Head of caudate nucleus (tissue), 42 donors: ENCODE data around the gene TFEB.

Experiments used
- DNase-seq, 42 donors: peaks; one replicate each; pipeline versions ENCODE4 v3.0.0 to v3.0.0-alpha.2; 2020 to 2021; ENCODE audit warnings: mixed read lengths in 7 of 42
- intact Hi-C: fragments of 100-400 bp; cut with DNase I; formaldehyde crosslinking; loops from one replicate; pipeline ENCODE4 v1.15.0; 2022

Gene TFEB

DNA sequence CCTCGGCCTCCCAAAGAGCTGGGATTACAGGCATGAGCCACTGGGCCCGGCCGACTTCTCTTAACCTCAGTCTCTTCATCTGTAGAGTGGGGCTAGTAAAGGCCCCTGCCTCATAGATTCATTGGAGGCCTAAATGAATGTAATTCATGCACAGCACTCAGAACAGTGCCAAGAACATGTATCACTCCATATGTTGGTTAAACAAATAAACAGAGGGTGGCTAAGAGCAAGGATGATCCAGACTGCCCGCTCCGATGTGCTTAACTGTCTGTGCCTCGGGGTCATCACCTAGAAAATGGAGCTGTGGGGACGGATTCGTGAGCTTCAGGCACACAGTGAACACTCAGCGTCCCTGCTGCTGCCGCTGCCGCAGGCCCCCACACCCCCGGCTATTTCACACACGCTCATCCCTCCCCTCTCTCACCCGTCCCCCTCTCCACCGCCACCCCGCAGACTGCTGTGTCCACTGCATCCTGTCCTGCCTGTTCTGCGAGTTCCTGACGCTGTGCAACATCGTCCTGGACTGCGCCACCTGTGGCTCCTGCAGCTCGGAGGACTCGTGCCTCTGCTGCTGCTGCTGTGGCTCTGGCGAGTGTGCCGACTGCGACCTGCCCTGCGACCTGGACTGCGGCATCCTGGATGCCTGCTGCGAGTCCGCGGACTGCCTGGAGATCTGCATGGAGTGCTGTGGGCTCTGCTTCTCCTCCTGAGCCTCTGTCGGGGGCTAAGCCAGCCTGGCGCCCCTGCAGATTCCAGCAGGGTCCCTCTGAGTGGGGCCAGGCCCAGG lies 82.3 kb downstream of the TFEB start:
- intact Hi-C loops: no loop called here
- DNase-seq: no peak

DNA sequence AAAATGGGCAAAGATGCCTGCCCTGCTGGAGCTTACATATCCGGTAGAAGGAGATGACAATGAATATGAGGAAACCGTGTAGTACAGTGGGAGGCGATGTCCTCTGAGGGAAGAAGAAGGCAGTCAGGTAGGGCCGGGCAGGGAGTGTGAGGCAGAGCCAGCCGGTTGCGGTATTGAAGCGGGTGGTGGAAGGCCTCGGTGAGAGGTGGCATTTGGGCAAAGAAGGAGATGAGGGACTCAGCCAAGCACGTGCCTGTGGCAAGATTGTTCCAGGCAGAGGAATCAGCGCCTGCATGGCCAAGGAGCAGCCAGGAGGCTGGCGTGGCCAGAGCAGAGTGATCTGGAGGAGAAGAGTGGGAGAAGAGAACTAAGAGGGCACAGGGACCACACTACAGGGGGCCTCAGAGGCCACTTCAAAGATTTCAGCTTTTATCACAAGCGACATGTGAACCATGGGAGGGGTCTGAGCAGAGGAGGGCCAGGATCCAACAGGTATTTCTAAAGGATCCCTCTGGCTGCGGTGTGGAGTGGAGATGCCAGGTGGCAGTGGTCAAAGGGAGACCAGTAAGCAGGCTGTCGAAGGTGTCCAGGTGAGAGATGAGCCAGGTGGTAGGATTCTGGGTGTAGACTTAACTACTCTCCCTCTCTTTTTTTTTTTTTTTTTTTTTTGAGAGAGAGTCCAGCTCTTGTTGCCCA lies 83.3 kb downstream of the TFEB start:
- intact Hi-C loops: no loop called here
- DNase-seq: no peak

DNA sequence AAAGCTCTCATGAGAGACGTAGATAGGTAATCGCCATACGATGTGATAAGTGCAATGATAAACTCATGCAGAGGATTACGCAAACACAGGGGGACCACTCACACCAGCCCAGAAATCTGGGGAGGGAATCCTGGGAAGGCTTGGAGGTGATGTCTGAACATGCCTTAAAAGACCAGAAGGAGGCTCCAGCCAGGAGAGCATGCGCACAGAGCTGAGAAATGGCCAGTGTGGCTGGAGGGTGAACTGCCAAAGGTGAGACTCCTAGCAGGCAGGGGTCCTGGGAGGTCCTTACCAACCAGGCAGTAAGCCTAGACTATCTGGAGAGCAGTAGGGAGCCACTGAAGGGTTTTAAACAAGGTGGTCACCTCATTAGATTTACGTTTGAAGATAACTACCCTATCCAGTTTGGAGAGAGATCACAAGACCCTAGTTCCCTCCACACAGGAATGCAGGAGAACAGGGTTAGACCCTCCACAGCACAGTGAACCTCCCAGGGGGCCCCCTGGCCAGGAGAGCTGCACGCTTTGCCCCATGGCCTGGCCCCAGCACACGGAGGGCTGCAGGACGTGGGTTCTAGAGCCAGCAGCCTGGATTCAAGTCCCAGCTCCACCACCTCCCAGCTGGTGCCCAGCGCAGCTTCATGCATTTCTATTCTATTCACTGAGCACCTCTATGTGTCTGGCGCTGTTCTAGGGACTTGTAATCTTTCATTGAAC lies 84.0 kb downstream of the TFEB start:
- intact Hi-C loops: no loop called here
- DNase-seq: no peak

DNA sequence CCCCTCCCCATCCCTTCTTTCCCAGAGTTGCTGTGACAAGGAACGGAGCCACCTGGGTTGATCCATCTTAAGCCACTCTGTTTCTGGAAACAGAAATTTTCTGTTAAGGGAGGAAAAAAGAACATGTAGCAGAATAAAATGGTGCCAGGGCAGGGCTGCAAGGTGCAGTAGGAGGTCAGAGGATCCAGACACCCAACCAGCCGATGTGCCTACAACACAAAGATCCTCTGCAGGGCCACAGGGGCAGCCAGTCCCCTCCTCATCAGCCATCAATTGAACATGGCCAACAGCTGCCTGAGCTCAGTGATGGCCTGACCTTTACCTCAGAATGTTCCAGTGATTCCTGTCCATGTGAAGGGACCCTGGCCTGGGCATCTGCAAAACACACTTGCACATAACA lies 85.3 kb downstream of the TFEB start:
- DNase-seq: no peak
- intact Hi-C loops: no loop called here

DNA sequence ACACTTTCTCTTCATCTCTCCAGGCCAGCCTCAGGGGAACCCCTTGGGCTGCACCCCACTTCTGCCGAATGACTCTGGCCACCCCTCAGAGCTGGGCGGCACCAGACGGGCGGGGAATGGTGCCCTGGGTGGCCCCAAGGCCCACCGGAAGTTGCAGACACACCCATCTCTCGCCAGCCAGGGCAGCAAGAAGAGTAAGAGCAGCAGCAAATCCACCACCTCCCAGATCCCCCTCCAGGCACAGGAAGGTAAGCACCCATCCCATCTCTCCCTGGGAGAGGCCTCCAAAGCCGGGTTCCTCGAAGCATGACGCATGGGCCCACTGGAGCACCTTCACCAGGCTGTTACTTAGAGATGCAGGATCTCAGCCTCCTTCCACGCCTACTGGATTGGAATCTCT lies 85.8 kb downstream of the TFEB start:
- intact Hi-C loops: no loop called here
- no peak for DNase-seq

DNA sequence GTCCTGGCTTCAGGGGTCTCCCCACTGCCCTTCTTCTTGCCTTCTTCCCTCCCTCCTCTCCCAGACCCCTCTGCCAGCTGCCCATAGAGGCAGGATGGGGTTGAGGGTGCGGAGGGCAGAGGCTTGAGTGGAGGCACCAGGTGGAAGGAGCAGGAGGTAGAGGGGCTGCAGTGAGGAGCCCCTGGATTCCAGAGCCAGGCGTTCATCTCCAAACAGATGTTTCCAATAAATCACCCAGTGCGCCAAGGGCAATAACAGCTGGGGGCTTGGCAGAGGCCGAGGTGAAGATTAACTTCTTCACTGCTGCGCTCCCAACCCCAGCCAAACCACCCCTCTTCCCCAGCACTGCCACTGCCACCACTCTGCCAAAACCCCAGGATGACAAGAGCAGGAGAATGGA lies 86.5 kb downstream of the TFEB start:
- intact Hi-C loops: no loop called here
- no peak for DNase-seq

DNA sequence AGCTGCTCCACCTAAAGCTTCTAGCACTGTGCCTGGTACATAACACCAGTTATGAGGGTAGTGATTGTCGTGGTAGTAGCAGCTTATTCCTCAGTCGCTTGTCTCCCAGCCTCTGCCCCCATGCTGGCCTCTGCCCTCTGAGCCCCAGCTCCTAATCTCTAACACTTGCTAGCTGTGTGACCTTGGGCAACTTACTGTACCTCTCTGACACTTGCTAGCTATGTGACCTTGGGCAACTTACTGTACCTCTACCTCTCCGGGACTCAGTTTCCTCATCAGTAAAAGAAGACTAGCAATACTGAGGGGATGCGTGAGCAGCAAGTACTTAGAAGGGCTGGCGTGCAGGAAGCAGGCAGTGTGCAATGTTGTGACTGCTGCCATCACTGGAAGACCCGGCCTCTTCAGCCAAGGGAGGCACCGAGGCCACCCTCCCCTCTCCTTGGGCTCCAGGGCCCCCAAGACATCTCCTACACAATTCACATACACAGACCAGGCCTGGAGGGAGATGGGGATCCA lies 87.3 kb downstream of the TFEB start:
- DNase-seq: no peak
- intact Hi-C loops: no loop called here

DNA sequence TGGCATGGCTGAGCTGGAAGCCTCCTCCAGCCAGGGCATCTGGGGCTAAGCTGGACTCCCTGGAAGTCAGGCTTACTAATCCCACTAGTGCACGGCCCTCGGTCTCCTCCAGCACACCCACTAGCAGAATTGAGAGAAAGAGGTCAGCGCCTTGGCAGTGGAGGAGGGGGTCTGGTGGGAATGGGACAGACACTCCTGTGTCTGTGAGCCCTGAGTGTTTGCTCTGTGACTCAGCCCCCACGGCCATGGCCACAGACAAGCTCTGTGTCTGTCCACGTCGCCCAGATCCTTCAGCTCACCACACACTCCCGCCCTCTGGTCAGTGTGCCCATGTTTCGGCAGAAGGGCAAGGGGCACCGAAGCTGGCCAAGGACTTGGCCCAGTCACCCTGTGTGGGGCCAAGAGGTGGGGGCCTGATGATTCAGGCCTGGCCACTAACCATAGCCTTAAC lies 88.3 kb downstream of the TFEB start:
- intact Hi-C loops: no loop called here
- peak in 4 of 42 donors; percentile 25 to 51 (median 38) for DNase-seq

DNA sequence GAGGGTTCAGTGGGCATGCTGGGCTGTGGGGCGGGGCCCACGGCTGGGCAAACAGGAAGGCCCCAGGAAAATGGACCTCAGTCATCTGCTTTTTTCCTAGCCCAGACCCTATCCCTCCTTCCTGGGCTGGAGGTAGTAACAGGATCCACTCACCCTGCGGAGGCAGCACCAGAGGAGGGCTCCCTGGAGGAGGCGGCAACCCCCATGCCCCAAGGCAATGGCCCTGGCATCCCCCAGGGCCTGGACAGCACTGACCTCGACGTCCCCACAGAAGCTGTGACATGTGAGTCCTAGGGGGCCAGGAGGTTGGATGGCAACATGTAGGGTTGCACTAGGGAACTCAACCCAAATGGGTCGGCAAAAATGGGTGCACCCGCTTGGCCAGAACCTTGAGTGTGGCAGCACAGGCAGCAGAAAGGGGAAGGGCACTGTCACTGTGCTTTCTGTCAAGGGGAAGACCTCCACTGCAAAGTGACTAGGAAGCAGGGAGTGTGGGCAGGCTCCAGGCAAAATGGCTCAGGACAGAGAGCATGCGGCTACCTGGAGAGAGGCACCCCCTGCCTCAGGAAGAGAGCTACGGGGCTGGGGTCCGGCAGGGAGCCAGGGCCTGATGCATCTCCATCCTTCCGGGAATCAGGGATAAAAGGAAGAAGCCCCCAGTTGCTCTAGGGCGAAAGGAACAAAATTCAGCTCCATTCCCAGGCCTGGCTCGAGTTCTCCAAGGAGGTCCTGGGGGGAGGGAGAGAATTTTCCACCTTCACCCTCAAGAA lies 89.2 kb downstream of the TFEB start:
- intact Hi-C loops: no loop called here
- no peak for DNase-seq

DNA sequence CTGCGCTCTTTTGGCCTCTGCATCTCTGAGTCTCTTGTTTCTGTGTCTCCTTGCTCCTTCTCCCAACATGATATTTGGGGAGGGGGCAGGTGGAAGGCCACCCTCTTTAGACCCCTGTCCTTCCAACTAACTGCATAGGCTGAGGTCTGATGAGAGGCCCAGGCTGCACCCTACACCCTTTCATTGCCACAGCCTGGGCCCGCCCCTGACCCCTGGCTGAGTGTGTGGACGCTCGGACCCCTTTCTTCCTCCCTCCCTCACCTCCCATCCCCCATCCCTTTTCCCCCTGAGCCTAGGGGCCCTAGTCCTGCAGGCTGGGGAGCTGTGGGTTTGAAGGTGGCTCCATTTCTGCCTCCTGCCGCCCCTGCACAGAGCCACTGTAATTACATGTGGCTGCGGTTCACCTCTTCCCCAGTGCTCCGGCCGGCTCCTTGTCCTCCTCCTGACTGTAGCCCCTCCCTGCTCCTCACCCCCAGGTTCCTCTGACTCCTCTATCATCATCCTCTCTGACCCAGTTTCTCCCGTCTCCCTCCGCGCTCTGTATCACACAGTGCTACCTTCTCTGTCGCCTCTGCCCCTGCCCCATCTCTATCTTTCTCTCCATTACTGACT lies 90.3 kb downstream of the TFEB start:
- DNase-seq: peak in 2 of 42 donors; percentile 16 to 17
- intact Hi-C loops: no loop called here

DNA sequence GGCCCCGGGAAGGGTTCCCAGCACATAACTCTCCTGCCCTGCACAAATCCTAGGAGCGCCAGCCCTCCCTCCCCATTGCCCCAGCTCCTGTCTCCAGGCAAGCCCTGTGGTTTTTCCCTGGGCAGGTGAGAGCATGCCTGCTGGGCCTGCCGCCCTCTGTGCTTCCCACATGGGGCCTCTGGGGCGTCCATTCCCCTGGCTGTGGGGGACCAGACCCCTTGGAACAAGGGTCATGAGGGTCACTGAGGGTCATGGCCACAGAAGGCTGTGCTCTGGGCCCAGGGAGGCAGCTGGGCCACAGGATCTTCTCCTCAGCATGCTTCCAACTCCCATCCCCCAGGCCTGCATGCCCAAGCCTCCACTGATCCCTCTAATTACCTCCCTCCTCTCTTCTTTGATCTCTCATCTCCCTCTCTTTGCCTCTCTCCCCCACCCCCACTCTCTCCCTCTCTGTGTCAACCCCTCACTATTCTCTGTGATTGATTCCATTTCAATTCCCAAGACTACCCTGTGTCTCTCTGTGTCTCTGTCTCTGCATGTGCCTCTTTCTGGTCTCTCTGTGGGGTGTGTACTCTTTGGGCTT lies 91.0 kb downstream of the TFEB start:
- intact Hi-C loops: no loop called here
- DNase-seq: peak in 2 of 42 donors; percentile 2 to 10

DNA sequence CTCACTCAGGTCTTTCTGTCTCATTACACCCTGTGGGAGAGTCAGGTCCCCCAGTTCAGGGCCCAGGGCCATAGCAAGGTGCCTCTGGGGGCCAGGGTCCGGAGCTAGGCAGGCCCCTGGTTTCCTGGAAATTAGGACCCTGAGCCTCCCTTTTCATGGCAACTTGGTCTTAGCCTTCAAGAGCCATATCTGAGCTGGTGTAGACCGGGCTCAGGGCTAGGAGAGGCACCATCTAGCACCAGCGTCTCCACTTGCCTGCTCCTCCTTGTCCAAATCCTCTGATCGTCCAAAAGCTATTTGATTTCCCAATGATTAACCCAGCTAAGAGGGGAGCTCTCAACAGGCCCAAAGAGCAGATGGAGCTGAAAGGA lies 91.5 kb downstream of the TFEB start:
- no peak for DNase-seq
- intact Hi-C loops: no loop called here

DNA sequence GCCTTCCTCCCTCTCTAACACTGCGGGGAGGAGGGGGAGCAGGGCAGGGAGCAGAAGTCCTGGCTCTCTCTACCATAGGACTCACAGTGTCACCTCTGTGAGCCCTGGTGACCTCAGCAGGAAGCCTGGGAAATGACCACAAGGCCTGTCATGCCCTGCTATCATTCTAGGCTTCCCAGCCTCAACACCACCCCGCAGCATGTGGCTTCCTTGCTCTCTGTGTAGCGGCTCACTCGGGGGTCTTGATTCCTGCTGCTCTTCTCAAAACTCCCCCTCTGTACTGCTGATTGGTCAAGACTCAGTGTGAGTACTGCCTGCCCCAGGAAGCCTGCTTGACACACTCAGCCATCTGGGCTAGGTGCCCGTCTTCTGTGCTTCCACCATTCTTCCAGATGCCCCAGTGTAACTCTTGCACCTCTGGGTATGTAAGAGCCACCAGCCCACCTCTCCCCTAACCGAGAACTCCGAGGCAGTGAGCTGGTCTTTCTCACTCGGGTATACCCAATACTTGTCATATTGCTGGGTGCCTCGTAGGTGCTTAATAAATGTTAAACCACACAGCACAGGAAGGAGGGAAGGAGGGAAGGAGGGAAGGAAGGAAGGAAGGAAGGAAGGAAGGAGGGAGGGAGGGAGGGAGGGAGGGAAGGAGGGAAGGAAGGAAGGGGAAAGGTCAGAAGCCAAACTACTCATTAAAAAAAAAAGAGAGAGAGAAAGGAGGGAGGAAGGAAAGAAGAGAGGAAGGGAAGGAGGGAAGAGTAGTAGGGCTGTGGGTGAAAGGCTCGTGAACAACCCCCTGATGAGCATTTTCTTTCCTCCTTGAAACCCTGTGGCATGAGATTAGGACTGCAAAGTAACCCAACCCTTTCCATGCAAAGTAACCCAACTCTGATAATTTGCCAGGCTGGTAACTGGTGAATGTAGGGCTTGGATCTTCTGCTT lies 92.2 kb downstream of the TFEB start:
- no peak for DNase-seq

DNA sequence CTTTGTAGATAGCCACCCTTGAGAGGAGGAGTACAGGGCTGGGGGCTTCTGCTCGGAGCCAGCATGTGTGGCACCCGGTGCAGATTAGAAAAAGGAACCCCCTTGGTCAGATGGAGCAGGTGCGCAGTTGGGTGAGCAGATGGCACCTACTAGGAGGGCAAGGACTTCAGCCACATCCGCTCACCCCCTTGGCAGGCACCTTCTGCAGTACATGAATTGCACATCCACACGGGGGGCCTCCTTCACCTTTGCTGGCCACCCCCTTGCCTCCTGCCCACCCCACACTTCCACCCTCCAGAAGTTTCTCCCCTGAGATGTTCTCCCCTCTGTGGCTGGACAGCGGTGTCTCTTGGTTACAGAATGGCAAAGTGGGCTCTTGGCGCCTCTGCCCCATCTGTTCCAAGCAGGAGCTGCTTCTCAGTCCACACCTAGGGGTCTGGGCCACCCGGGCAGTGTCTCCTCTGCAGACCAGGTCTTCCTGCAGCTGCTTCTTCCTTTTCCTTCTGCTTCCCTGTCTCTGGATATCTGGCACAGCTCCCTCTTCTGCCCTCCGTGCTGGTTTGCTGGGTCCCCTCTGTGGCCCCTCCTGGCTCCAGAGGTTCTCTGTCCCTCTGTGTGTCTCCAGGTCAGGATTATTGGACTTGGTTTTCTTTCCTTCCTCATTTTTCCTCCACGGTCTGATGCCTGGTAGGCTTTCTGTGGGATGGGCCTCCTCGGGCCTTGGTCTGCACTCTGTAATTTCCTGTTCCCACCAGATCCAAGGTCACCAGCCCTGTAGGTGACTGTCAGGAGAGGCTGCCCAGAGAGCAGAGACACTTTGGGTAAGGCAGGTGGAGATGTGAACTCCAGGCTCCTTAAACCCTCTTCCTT lies 93.1 kb downstream of the TFEB start:
- DNase-seq: no peak
- intact Hi-C loops: no loop called here

More for the DNA sequence above, 92.2 kb downstream of the TFEB start:
- intact Hi-C loops: no loop called here

DNA sequence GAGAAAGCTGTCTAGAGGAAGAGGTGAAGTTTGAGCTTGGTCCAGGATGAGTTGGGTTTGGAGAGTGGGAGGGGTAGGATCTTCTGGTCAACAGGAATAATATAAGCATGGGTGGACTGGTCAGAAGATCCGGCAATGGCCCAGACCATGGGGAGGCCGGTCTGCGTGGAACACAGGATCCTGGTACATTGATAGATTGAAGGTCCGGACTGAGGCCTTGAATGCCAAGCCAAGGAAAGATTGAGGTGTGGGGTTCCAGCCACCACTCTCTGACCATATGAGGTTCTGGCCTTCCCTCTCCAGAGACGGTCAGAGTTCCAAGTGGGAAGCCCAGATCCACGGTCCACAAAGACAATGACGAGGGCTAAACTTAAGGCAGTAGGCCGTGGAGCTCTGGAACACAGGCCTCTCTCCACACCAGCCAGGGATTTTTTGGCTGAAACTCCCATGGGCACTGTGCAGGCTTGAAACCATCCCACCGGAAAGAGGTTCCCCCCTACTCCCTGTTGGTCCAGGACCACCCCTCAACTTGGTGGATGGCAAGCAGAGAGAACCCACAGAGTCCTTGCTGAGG lies 94.0 kb downstream of the TFEB start:
- DNase-seq: peak in 1 of 42 donors; percentile 1
- intact Hi-C loops: no loop called here

DNA sequence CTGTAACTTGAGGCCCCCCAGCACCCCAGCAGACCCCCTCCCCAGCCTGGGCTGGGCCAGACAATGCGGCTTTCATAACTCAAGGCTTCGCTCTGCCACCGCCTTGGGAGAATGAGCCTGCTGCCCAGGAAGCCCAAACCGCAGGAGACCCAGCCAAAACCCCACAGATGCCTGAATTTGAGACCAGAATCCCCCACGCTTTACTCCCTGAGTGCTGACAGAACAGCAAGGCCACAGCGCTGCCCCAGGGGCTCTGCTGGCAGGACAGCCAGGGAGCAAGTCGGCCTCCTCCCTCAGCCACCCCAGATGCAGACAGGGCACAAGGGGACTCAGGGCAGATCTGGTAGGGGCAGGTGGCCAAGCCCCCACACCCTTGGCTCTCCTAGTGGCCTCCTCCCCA lies 95.0 kb downstream of the TFEB start:
- DNase-seq: no peak
- intact Hi-C loops: no loop called here
